DOHH2 (cell line): ENCODE measurements around the gene CCDC85C.

ENCODE experiments used
- H3F3A ChIP-seq: fragments of 200-600 bp; sonication (generic), shearing (Covaris generic); 2 replicates; pipeline ENCODE4 v1.6.0; 2016; ENCODE audit warnings: antibody characterized with exemption, mild to moderate bottlenecking; ENCODE audit not compliant: control insufficient read depth, insufficient read depth
- H3K27ac ChIP-seq: fragments of 200-600 bp; sonication (generic); 2 replicates; pipeline ENCODE4 v1.5.1; 2014; ENCODE audit warnings: low read depth, mild to moderate bottlenecking, low read length, moderate library complexity
- H3K27me3 ChIP-seq: fragments of 200-600 bp; sonication (generic); 2 replicates; pipeline ENCODE4 v1.6.1; 2014; ENCODE audit warnings: mild to moderate bottlenecking, low read length, mixed read lengths; ENCODE audit not compliant: control insufficient read depth
- H3K36me3 ChIP-seq: fragments of 200-600 bp; sonication (generic); 2 replicates; pipeline ENCODE4 v1.6.1; 2014; ENCODE audit warnings: mild to moderate bottlenecking, low read length, moderate library complexity, mixed read lengths; ENCODE audit not compliant: control insufficient read depth
- H3K4me1 ChIP-seq: fragments of 200-600 bp; sonication (generic); 2 replicates; pipeline ENCODE4 v1.6.1; 2014; ENCODE audit warnings: mild to moderate bottlenecking, low read length, mixed read lengths; ENCODE audit not compliant: control insufficient read depth
- H3K4me2 ChIP-seq: fragments of 200-600 bp; sonication (generic); 2 replicates; pipeline ENCODE4 v1.6.0; 2014; ENCODE audit warnings: mild to moderate bottlenecking, low read length, moderate library complexity
- H3K4me3 ChIP-seq: fragments of 200-600 bp; sonication (generic); 2 replicates; pipeline ENCODE4 v1.5.1; 2014; ENCODE audit warnings: mild to moderate bottlenecking, low read length, mixed read lengths
- H3K79me2 ChIP-seq: fragments of 200-600 bp; sonication (generic); 2 replicates; pipeline ENCODE4 v1.6.1; 2014; ENCODE audit warnings: mild to moderate bottlenecking, low read length, mixed read lengths; ENCODE audit not compliant: control insufficient read depth
- H3K9me2 ChIP-seq: fragments of 200-600 bp; sonication (generic); replicated peaks from 2 replicates; pipeline ENCODE4 v1.6.1; 2014; ENCODE audit warnings: mild to moderate bottlenecking, low read length, mixed read lengths; ENCODE audit not compliant: control insufficient read depth
- H3K9me3 ChIP-seq: fragments of 200-600 bp; sonication (generic); 2 replicates; pipeline ENCODE4 v1.6.1; 2014; ENCODE audit warnings: antibody characterized with exemption, low read length, mixed read lengths; ENCODE audit not compliant: control insufficient read depth, insufficient read depth
- H4K20me1 ChIP-seq: fragments of 200-600 bp; sonication (generic); 2 replicates; pipeline ENCODE4 v1.6.0; 2014; ENCODE audit warnings: low read depth, mild to moderate bottlenecking, antibody characterized with exemption, low read length, moderate library complexity; ENCODE audit not compliant: control insufficient read depth, insufficient read depth
- CTCF ChIP-seq: fragments of 200-600 bp; sonication (generic); IDR thresholded peaks from one replicate; pipeline ENCODE4 v1.5.1; 2014; ENCODE audit warnings: antibody characterized with exemption, mild to moderate bottlenecking, low read depth, low read length; ENCODE audit not compliant: poor library complexity, severe bottlenecking
- EZH2phosphoT487 ChIP-seq: fragments of 200-600 bp; sonication (generic); IDR thresholded peaks from 2 replicates; pipeline ENCODE4 v1.6.1; 2017; ENCODE audit warnings: borderline replicate concordance, mild to moderate bottlenecking, antibody characterized with exemption, low read length, moderate library complexity, mixed read lengths

The CCDC85C gene

GRCh38 chr14:99589031-99589441 lies 15.0 kb downstream of the CCDC85C start:
- H3K27ac ChIP-seq, result no peak overlapping the region
- no peaks in the 10 kb centered on the region for H3K36me3 ChIP-seq
- no peak for TF ChIP-seq EZH2phosphoT487
- no peak for TF ChIP-seq CTCF
- H3K27me3 ChIP-seq, result no peaks in the 10 kb centered on the region
- H3K4me1 ChIP-seq, result no peaks in the 10 kb centered on the region
- H3K4me2 ChIP-seq, result no peak overlapping the region
- H3K4me3 ChIP-seq, result no peak overlapping the region
- H4K20me1 ChIP-seq, result no peaks in the 10 kb centered on the region
- no peaks in the 10 kb centered on the region for H3K79me2 ChIP-seq
- H3K9me2 ChIP-seq, result no peaks in the 10 kb centered on the region
- no peaks in the 10 kb centered on the region for H3F3A ChIP-seq
- H3K9me3 ChIP-seq, result no peaks in the 10 kb centered on the region

GRCh38 chr14:99587460-99588278 lies 16.3 kb downstream of the CCDC85C start:
- H3K9me2 ChIP-seq, result no peaks in the 10 kb centered on the region
- no peak overlapping the region for H3K4me3 ChIP-seq
- TF ChIP-seq CTCF (no peak), EZH2phosphoT487 (no peak)
- no peaks in the 10 kb centered on the region for H3K36me3 ChIP-seq
- H3K27me3 ChIP-seq, result no peaks in the 10 kb centered on the region
- H3K4me2 ChIP-seq, result no peak overlapping the region
- H3K9me3 ChIP-seq, result no peaks in the 10 kb centered on the region
- no peaks in the 10 kb centered on the region for H4K20me1 ChIP-seq
- no peak overlapping the region for H3K27ac ChIP-seq
- no peaks in the 10 kb centered on the region for H3K4me1 ChIP-seq
- no peaks in the 10 kb centered on the region for H3F3A ChIP-seq
- H3K79me2 ChIP-seq, result no peaks in the 10 kb centered on the region

GRCh38 chr14:99586761-99587459 lies 17.1 kb downstream of the CCDC85C start:
- Histone ChIP-seq H3K4me3 (no peak overlapping the region), H3K9me2 (no peaks in the 10 kb centered on the region), H3K27ac (no peak overlapping the region), H3K4me1 (no peaks in the 10 kb centered on the region), H3K9me3 (no peaks in the 10 kb centered on the region), H3F3A (no peaks in the 10 kb centered on the region), H3K27me3 (no peaks in the 10 kb centered on the region), H3K4me2 (no peak overlapping the region), H3K79me2 (no peaks in the 10 kb centered on the region), H4K20me1 (no peaks in the 10 kb centered on the region), H3K36me3 (no peaks in the 10 kb centered on the region)
- TF ChIP-seq EZH2phosphoT487, result no peak
- no peak for TF ChIP-seq CTCF
